HEK293 (cell line): ENCODE results near the gene NAV3.

Experiments used
- CTCF ChIP-seq: fragments of 450-650 bp; formaldehyde crosslinking; IDR thresholded peaks from 2 replicates; pipeline ENCODE4 v1.5.1; 2016; ENCODE audit warnings: missing biosample characterization, missing genetic modification characterization
- FEZF1 ChIP-seq: fragments of 450-650 bp; formaldehyde crosslinking; IDR thresholded peaks from 2 replicates; pipeline ENCODE4 v1.5.1; 2016; ENCODE audit warnings: missing biosample characterization, missing genetic modification characterization
- SCRT1 ChIP-seq: fragments of 450-650 bp; formaldehyde crosslinking; IDR thresholded peaks from 2 replicates; pipeline ENCODE4 v1.5.1; 2016; ENCODE audit warnings: missing biosample characterization, missing genetic modification characterization, borderline replicate concordance
- ZNF138 ChIP-seq: fragments of 450-650 bp; formaldehyde crosslinking; IDR thresholded peaks from 2 replicates; pipeline ENCODE4 v1.5.1; 2016; ENCODE audit warnings: missing biosample characterization, missing genetic modification characterization, borderline replicate concordance
- ZNF341 ChIP-seq: fragments of 450-650 bp; formaldehyde crosslinking; IDR thresholded peaks from 2 replicates; pipeline ENCODE4; 2016; ENCODE audit warnings: low read depth, missing biosample characterization, missing genetic modification characterization
- ZNF416 ChIP-seq: fragments of 450-650 bp; formaldehyde crosslinking; IDR thresholded peaks from 2 replicates; pipeline ENCODE4 v1.5.1; 2016; ENCODE audit warnings: missing biosample characterization, missing genetic modification characterization
- ZNF514 ChIP-seq: fragments of 450-650 bp; formaldehyde crosslinking; IDR thresholded peaks from 2 replicates; pipeline ENCODE4 v1.5.1; 2016; ENCODE audit warnings: missing biosample characterization, missing genetic modification characterization
- ZNF670 ChIP-seq: fragments of 450-650 bp; formaldehyde crosslinking; IDR thresholded peaks from 2 replicates; pipeline ENCODE4 v1.5.1; 2016; ENCODE audit warnings: missing biosample characterization, missing genetic modification characterization, low read depth
- ZNF837 ChIP-seq: fragments of 450-650 bp; formaldehyde crosslinking; IDR thresholded peaks from 2 replicates; pipeline ENCODE4 v1.5.1; 2016; ENCODE audit warnings: missing biosample characterization, missing genetic modification characterization
- ZNF843 ChIP-seq: fragments of 450-650 bp; formaldehyde crosslinking; IDR thresholded peaks from 2 replicates; pipeline ENCODE4 v1.5.1; 2016; ENCODE audit warnings: missing biosample characterization, missing genetic modification characterization
- TF ChIP-seq, protein P1 (sequence below): fragments of 450-650 bp; formaldehyde crosslinking; IDR thresholded peaks from 2 replicates; pipeline ENCODE4 v1.5.1; 2017; ENCODE audit warnings: missing biosample characterization, missing genetic modification characterization
- TF ChIP-seq, protein P2 (sequence below): fragments of 450-650 bp; formaldehyde crosslinking; IDR thresholded peaks from 2 replicates; pipeline ENCODE4 v1.5.1; 2016; ENCODE audit warnings: missing biosample characterization, missing genetic modification characterization, low read depth

DNA sequence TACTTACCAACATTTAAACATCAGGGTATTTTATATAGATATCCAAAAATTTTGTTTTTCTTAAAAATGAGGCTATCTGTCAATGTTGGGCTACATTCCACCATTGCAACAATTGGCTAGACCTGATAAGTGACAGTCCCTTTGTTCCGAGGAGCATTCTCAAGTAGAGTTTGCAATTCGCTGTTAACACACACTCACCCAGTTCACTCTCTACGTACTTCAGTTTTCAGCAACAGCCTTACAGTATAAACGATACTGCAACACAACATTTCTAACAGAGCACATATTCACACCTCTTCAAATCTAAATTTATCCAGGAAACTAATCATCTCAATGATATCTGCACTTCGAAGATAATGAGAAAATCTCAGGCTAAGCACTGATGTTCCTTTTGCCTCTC, 393.5 kb downstream of the NAV3 start:
- TF ChIP-seq ZNF138 (tag by site-specific recombination), result no peak
- TF ChIP-seq ZNF341, result no peak
- TF ChIP-seq ZNF416 (tag by site-specific recombination), result no peak
- TF ChIP-seq CTCF (tag by site-specific recombination), result no peak
- TF ChIP-seq, protein P1, sequence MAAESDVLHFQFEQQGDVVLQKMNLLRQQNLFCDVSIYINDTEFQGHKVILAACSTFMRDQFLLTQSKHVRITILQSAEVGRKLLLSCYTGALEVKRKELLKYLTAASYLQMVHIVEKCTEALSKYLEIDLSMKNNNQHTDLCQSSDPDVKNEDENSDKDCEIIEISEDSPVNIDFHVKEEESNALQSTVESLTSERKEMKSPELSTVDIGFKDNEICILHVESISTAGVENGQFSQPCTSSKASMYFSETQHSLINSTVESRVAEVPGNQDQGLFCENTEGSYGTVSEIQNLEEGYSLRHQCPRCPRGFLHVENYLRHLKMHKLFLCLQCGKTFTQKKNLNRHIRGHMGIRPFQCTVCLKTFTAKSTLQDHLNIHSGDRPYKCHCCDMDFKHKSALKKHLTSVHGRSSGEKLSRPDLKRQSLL (tag by site-specific recombination), result no peak
- no peak for TF ChIP-seq SCRT1 (tag by site-specific recombination)
- no peak for TF ChIP-seq ZNF843 (tag by site-specific recombination)
- TF ChIP-seq, protein P2, sequence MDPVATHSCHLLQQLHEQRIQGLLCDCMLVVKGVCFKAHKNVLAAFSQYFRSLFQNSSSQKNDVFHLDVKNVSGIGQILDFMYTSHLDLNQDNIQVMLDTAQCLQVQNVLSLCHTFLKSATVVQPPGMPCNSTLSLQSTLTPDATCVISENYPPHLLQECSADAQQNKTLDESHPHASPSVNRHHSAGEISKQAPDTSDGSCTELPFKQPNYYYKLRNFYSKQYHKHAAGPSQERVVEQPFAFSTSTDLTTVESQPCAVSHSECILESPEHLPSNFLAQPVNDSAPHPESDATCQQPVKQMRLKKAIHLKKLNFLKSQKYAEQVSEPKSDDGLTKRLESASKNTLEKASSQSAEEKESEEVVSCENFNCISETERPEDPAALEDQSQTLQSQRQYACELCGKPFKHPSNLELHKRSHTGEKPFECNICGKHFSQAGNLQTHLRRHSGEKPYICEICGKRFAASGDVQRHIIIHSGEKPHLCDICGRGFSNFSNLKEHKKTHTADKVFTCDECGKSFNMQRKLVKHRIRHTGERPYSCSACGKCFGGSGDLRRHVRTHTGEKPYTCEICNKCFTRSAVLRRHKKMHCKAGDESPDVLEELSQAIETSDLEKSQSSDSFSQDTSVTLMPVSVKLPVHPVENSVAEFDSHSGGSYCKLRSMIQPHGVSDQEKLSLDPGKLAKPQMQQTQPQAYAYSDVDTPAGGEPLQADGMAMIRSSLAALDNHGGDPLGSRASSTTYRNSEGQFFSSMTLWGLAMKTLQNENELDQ (tag by site-specific recombination), result no peak
- TF ChIP-seq ZNF670 (tag by site-specific recombination), result no peak
- no peak for TF ChIP-seq FEZF1 (tag by site-specific recombination)
- no peak for TF ChIP-seq ZNF514 (tag by site-specific recombination)
- no peak for TF ChIP-seq ZNF837 (tag by site-specific recombination)
